CMK (cell line): ENCODE data around the gene RMND5B.
"Not testable (repeated sequence)": the region's sequence is repeated elsewhere in the genome, so short reads cannot be mapped to it uniquely, and the experiment has no call there.

Experiments used
- DNase-seq: peaks from one replicate; pipeline ENCODE4 v3.0.0-alpha.2; 2010; ENCODE audit warnings: low read depth

The RMND5B gene

DNA sequence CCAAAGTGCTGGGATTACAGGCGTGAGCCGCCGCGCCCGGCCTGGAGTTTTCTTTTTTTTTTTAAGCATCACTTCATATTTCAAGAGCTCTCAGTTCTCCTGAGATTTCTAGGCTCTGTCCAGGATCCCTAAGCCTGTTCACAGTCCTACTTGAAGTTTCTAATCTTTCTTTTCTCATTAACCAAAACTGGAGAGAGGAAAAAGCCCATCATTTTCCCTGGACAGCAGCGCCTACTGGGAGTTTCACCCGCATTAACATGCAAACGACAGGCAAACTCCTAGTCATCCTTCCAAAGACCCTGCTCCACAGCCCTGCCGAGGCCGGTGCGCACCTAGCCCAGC is 609 bp upstream of the RMND5B start:
- not testable (repeated sequence) for DNase-seq

DNA sequence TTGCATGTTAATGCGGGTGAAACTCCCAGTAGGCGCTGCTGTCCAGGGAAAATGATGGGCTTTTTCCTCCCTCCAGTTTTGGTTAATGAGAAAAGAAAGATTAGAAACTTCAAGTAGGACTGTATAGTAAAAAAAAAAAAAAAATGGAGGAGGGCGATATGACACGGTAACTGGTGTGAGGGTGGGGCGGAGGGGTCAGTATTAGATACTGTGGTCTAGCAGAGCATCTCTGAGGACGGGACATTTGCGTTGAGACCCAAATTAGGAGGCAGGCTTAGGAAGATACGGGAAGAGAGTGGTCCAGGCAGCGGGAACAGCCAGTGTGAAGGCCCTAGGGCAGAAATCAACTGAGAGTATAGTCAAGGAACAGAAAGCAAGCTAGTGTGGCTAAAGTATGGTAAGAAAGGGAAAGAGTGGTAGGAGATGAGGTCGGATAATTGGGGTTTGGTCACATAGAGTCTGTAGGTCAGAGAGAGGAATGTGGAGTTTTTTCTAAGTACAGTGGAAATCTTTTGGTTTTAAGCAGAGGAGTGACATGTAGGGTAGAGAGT is 707 bp downstream of the RMND5B start:
- no peak for DNase-seq

DNA sequence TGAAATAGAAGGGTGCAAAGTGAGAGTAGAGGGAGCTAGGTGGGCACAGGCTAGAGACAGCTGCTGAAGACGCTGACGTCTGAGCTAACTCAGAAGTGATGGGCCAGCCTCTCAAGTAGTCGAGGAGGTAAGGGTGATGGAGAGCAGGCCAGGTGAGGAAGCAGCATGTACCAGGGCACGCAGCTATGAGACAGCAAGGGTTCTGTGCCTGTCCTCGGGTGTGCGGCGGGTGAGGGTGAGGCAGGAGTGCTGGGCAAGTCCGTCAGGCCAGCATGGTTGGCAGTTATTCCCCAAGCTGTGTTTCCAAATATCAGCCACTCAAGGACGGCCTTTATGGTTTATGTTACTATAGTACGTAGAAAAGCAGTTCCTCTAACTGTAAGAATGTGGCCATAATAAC is 6.2 kb downstream of the RMND5B start:
- DNase-seq, result no peak

DNA sequence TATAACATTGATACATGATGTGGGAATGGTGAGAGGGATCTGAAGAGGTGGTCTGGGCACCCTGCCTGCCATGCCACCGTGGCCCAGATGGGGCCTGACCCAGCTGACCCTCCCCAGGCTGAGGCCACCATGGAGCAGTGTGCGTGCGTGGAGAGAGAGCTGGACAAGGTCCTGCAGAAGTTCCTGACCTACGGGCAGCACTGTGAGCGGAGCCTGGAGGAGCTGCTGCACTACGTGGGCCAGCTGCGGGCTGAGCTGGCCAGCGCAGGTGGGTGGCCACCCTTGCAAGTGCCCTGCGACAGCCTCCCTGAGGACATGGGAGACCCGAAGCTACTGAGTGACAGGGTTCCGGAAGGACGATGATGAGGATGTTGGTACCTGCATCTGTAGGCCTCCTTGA is 7.2 kb downstream of the RMND5B start:
- DNase-seq, result no peak

DNA sequence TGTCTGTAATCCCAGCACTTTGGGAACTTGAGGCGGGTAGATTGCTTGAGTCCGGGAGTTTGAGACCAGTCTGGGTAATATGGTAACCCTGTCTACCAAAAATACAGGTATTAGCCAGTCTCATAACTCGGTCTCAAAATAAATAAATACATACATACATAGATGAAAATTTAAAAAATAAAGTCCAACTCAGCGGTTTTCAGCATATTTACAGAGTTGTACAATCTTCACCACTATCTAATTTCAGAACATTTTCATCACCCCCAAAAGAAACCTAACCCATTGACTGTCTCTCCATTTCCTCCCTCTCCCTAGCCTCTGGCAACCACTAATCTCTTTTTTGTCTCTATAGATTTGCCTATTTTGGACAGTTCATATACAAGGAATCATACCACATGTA is 10.7 kb downstream of the RMND5B start:
- DNase-seq, result no peak

DNA sequence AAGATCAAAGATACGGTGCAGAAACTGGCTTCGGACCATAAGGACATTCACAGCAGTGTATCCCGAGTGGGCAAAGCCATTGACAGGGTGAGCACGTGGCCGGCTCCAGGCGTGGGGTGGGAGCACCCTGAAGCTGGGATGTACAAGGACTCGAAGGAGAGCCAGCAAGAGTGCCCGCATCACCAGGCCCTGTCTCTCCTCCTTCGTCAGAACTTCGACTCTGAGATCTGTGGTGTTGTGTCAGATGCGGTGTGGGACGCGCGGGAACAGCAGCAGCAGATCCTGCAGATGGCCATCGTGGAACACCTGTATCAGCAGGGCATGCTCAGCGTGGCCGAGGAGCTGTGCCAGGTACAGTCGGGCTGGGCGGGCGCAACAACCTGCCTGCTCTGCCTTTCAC is 11.8 kb downstream of the RMND5B start:
- no peak for DNase-seq

DNA sequence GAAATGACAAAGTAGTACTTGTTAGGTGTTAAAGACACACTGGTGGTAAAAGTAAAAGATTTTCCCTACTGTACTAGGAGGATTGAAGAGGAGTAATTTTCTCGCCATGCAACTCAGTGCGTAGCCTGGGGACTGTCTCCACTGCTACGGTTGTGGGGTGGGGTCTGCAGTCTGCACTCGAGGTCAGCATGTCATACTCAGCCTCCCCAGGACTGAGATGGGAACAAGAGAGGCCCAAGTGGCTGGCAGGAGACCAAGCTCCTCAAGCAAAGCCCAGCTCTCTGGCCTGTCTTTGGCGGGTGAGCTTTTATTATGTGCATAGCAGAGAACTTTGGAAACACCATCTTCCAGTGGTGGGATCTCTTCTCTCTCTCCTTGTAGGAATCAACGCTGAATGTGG is 12.4 kb downstream of the RMND5B start:
- DNase-seq, result no peak

DNA sequence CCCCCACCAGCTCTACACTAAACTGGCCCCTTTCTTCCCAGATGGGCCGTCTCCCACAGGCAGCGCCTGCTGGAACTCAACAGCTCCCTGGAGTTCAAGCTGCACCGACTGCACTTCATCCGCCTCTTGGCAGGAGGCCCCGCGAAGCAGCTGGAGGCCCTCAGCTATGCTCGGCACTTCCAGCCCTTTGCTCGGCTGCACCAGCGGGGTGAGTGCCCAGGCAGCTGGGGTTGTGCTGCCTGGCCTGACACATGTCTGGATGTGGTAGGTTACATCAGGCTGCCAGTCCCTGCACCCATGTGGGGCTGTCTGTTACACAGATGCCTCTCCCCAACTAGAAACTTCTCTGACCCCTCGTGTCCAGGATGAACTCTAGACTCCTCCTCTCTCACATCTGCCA is 13.1 kb downstream of the RMND5B start:
- DNase-seq, result no peak

DNA sequence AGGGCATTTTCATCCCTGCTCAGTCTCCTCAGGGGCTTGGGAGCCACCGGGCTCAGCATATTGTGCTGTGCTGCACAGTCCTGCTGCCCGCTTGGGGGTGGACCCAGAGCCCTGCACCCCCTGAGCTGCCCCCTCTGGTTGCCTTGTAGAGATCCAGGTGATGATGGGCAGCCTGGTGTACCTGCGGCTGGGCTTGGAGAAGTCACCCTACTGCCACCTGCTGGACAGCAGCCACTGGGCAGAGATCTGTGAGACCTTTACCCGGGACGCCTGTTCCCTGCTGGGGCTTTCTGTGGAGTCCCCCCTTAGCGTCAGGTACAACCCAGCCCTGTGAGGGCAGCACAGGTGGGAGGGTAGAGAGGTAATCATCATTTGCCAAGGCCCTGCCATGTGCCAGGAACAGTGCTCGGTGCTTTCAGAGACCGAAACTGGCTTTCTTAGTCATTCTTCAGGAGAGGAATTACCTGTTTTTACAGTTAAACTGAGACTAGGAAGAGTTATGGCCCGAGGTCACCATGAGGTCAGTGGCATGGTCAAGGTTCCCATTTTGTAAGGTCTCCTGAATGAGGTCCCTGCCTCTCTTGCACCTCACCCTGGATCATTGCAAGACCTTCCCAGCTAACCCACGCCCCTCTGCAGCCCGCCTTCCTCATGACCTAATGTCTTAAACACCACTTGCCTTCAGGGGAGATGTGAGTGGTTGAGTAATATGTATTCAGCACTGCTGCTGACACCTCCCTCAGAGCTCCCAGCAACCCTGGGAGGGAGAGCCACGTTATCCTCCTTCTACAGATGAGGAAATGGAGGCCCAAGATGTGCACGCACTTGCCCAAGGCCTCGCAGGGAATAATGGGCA is 15.4 kb downstream of the RMND5B start:
- no peak for DNase-seq

DNA sequence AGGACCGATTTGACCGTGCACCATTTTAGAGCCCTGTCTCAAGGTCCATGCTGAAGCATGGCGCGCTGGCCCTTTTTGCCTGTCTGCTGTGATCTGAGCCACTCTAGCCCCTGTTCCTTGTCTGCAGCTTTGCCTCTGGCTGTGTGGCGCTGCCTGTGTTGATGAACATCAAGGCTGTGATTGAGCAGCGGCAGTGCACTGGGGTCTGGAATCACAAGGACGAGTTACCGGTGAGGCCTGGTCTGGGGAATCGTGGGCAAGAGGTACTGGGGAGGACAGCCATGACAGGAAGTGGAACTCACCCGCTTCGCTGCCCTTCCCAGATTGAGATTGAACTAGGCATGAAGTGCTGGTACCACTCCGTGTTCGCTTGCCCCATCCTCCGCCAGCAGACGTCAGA is 16.6 kb downstream of the RMND5B start:
- no peak for DNase-seq

DNA sequence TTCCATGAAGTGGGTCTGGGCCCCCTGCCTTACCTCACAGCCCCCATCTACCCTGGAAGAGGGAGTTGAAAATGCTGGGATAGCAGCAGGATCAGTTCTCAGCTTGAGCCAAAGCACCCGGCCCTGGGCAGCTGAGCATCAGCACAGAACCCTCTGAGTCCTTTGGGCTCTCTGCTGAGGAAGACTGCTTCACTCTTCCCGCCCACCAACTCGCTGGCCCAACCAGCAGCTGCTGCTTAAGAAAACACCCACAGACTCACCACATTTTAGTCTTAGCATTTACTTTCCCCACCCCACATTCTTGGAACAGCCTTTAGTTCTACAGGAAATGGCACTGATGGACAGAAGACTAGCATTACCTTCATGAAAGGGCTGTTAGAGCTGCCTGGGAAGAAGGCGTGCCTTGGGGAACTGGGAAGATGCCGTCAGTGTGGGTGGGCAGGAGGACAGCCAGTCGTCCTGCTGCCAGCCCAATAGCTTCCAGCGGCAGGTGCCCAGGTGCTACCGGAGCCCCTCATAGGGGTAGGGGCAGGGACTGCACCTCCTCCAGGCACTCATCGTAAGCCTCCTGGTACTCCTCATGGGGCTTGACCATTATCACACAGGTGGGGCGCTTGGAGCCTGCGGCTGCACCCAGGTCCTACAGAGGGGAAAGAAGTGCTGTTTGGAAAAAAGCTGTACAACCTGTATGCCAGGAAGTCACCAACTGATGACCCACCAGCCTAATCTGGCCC is 18.6 kb downstream of the RMND5B start:
- no peak for DNase-seq

DNA sequence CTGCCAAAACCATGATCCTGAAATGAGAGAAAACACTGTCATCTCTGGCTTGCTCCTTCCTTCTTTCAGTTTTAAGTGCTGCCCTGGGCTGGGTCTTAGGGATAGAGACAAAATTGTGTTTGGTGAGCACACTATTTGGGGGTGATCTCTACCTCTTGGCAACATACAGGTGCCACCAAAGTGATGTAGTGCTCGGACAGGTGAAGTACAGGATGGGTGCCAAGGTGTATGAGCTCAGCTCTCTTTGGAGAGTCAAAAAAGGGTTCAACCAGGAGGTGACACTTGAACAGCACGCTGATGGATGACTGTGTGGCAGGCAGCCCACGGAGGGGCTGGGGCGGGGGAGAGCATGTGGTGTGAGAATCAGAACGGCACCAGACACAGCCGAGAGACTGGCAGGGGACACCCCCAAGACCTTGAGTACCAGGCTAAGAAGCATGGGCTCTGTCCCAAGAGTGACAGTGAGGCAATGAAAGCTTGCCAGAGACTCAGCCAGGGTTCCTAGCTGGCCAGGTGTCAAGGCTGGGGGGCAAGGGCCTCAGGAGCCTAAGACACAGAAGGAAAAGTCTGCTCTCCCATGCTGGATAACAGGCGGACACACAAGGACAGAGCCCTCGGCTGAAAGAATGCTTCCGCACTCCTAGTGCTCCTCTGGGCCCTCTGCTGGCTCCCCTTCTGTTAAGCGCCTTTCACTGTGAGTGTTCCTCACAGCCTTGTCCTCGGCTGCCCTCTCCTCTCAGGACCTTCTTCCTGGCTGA is 20.3 kb downstream of the RMND5B start:
- no peak for DNase-seq

DNA sequence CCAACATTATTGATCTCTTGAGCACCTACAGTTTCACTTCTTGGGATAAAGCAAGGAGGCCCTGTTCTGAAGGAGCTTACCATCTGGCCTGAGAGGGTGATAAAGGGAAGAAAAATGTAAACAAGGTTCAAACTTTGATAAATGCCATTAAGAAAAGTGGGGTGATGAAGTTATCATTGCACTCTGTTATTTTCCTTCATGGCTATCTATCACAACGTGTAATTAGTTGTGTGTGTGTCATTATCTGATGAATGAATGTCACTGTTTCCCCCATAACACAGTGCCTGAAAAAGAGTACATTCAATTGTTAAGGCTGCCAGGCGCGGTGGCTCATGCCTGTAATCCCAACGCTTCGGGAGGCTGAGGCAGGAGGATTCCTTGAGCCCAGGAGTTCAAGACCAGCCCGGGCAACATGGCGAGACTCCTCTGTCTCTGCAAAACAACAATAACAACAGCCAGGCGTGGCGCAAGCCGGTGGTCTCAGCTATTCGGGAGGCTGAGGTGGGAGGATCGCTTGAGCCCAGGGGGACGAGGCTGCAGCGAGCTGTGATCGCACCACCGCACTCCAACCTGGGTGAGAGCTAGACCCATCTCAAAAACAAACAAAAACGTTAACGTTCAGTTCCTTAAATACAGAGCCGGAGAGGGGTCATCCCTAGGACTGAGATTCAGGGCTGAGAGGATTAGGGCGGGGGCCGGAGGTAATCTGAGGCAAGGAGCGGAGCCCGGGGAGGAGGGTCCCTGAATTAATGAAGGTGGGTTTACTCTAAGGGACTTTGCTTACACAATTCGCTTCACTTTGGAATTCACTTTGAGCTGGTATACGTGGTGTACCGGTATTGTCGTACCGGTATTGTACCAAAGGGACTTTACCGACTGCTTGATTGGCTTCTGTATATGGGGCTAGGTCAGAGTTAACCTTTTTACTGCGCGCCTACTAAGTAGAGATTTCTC is 22.0 kb downstream of the RMND5B start:
- no peak for DNase-seq

DNA sequence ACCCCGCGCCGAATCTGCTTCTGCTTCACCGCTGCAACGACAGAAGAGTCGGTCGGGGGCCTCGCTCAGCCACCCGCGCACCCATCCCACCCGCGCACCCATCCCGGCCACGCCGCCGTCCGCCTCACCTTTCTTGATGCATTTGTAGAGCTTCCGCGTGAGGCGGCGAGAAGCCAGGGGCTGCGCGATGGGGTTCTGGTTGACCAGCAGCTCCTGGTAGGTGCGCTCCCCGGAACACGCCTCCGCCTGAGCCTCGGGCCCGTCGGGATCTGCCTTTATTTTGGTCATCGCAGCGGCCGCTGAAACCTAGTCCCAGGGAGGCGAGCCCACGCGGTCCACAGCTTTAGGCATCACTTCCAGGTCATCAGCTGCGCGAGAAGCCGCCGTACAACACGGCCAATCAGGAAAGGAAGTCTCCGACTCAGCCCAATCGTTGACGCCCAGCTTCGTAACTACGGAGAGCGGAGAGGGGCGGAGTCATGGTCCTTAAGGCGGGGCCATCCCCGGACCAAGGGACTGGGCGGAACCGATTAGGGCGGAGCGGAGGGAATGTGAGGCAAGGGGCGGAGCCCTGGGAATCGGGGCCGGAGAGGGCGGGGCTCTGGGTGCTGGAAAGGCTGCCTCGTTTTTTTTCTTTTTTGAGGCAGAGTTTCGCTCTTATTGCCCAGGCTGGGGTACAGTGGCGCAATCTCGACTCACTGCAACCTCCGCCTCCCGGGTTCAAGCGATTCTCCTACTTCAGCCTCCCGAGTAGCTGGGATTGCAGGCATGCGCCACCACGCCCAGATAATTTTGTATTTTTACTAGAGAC is 22.9 kb downstream of the RMND5B start, which contains the start of gene NHP2:
Gene NHP2, minus strand, starts transcription at position 356 of the 811 bp plus-strand sequence. Its CDS starts 68 bp downstream, at position 288.
- DNase-seq, result peak; percentile 94

DNA sequence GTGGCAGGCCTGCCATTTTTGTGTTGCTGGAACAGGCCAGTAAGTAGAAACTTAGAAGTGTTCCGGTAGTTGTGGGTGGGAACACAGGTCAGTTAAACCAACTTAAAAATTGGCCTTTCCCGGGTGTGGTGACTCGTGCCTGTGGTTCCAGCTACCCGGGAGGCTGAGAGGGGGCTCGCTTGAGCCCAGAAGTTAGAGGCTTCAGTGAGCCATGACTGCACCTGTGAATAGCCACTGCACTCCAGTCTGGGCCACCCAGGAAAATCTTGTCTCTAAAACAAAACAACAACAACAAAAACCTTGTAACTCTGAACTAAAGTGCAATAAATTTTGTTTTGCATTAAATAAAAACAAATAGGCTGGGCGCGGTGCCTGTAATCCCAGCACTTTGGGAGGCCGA is 24.3 kb downstream of the RMND5B start:
- no peak for DNase-seq

DNA sequence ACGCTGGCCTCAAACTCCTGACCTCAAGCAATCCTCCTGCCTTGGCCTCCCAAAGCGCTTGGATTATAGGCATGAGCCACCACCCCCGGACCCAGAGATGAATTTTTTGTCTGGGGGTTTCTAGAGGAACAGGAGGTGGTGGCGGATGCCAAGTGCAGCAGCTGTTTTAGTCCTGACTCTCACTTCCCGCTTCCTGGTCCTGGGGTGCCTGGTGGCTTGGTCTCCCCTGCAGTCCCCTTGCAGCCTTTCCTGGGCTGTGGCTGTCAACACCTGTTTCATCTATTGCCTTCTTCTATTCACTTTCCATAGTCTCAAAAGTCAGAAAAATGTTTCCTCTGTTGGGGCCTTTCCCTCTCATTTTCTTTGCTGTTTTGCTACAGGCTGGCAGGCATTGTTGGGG is 29.4 kb downstream of the RMND5B start:
- DNase-seq, result no peak

DNA sequence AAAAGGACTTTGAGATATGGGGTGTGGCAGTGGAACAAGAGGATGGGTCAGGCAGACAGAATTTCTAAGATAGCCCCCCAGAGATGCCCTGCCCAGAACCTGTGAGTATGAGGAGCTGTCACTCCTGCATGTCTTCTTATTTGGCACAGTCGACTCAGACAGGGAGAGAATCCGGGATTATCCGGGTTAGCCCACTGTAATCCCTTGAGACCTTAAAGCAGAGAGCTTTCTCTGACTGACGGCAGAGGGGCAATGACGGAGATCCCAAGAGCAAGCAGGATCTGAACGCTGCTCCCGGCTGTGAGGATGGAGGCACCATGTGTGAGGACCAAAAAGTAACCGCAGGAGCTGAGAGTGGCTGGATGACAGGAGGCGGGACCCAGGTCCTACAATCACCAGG is 31.7 kb downstream of the RMND5B start:
- no peak for DNase-seq

DNA sequence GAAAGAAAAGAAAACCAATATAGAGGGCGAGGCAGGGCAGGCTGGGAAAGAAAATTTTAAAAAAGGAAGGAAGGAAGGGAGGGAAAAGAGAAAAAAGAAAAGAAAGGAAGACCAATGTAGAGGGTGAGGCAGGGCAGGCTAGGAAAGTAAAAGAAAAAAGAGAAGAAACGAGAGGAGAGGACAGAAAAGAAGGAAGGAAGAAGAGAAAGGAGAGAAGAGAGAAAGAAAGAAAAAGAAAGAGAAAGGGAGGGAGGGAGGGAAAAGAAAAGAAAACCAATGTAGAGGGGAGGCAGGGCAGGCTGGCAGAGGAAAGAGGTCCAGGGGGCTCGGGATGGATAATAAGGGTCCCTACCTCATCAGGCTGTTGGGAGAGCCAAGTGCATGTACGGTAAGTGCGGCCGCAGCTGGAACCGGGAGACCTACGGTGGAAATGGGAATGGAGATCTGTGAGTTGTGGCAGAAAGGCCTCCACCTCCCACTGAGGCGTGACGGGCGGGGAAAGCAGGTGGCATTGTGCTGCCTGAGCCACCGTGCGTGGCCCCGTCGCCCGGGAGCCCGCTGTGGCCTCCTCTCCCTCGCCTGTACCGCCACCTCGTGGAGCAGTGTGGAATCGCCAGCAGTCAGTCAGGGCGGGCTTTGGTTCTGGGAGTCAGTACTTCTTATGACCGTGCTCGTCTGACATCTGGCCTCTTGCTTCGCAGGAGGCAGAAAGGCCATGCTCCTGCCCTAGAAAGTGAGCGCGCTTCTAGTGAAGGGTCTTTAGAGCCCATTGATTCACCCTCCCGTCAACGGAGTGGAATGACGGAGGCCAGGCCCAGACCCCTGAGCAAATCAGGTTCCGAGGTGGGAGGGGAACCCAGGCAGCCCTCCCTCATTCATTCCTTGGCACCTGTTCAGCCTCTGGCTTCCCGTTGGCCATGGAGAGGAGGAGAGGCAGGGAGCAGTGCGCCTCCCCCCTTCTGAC is 33.2 kb downstream of the RMND5B start:
- no peak for DNase-seq

DNA sequence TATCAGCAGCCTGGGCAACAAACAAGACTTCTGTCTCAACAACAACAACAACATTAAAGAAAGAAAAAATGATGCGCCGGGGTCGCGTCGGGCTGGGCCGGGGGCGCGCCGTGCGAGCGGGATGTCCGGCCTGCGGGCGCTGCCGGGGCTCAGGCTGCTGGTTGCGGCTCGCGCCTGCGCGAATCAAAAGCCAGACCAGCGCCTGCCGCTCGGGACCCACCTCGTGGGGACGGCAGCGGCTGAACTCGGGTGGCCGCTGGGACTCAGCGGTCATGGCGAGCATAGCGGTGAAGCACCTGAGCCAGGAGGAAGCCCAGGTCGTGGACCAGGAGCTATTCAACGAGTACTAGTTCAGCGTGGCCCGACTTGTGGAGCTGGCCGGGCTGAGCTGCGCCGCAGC is 34.8 kb downstream of the RMND5B start:
- DNase-seq, result no peak
